T follicular helper cell (primary cell): ENCODE results near the gene ILF3.
A peak's percentile ranks its signal among the peaks of the same experiment; 100 is the strongest.
"Not testable (repeated sequence)": the region's sequence is repeated elsewhere in the genome, so short reads cannot be mapped to it uniquely, and the experiment has no call there.

Experiments
- DNase-seq: peaks from one replicate; pipeline ENCODE4 v3.0.0-alpha.2; 2020; ENCODE audit warnings: low read depth

Gene ILF3

DNA sequence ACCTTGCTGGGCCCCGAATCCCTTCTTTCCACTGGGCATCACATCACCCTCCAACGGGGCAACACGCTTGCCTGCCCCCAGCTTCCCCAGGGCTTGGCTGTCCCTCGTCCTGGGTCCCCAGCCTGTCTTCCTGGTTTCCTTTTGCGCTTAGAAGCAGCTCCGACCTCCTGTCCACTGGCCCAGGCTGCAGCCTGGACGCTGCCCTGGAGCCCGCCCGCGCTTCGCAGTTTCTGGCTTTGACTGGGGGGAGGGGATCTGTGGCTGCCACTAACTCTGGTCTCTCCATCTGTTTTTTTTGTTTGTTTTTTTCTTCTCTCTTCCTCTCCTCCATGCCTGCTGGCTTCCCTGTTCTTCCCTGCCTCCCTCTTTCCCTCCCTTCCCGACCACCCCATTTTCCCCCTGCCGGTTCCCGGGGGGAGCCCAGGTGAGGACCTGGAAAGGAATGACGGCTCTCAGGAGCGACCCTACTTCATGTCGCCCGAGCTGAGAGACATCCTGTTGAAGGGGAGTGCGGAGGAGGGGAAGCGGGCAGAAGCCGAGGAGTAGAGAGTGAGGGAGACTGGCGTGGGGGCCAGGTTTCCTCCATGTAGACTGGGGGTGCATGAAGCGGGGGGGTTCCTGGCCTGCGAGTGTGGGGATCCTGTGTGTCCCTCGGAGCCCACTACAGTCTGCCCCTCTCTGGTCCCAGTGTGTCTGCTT lies 11.5 kb upstream of the ILF3 start:
- no peak for DNase-seq

DNA sequence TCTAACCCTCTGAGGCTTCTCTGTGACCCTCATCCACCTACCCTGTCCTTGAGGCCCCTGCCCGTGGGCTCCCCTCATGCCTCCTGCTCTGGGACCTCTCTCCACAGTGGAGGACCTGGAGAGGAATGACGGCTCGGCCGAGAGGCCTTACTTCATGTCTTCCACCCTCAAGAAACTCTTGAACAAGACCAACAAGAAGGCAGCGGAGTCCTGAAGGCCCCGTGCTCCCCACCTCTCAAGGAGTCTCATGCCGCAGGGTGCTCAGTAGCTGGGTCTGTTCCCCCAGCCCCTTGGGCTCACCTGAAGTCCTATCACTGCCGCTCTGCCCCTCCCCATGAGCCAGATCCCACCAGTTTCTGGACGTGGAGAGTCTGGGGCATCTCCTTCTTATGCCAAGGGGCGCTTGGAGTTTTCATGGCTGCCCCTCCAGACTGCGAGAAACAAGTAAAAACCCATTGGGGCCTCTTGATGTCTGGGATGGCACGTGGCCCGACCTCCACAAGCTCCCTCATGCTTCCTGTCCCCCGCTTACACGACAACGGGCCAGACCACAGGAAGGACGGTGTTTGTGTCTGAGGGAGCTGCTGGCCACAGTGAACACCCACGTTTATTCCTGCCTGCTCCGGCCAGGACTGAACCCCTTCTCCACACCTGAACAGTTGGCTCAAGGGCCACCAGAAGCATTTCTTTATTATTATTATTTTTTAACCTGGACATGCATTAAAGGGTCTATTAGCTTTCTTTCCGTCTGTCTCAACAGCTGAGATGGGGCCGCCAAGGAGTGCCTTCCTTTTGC lies 10.8 kb upstream of the ILF3 start:
- no peak for DNase-seq

DNA sequence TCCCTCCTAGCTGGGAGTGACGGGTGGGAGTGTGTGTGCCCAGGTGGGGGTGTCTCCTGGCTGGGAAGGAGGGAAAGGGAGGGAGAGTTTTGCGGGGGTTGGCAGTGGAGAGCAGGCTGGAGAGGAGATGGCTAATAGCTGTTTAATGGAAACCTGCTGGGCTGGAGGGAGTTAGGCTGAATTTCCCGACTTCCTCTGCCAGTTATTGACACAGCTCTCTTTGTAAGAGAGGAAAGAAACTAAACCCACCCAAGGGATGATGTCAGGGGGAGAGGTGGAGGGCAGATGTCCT lies 10.2 kb upstream of the ILF3 start:
- DNase-seq, result no peak

DNA sequence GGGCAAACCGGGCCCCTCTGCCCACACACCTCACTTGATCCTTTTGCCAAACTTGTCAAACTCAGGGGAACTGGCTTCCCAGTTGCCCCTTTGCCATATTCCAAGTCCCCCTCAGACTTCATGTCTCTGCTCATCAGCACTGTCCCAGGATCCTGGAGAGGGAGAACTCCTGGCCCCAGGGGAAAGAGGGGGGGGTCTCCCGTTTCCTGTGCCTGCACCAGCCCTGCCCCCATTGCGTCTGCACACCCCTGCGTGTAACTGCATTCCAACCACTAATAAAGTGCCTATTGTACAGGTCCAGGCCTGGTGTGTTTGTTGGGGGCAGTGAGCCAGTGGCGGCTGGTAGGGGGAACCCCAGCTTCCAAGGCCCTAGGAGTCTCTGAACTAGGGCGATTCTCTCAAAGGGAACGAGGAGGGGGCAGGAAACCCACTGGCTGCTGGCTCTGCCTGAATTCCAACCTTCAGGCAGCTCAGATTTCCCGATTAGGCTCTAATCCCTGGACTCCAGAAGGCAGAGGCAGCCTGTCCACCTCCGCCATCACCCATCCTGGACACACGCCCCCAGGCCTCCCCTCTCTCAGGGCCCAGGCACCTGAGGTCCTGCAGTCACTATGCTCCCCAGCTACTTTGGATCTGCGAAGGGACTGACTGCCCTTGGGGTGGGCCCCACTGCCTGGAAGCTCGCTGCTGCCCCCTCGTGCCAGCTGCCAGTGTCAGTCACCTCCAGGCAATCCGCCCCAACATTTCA lies 9.7 kb upstream of the ILF3 start:
- DNase-seq, result peak; percentile 79

DNA sequence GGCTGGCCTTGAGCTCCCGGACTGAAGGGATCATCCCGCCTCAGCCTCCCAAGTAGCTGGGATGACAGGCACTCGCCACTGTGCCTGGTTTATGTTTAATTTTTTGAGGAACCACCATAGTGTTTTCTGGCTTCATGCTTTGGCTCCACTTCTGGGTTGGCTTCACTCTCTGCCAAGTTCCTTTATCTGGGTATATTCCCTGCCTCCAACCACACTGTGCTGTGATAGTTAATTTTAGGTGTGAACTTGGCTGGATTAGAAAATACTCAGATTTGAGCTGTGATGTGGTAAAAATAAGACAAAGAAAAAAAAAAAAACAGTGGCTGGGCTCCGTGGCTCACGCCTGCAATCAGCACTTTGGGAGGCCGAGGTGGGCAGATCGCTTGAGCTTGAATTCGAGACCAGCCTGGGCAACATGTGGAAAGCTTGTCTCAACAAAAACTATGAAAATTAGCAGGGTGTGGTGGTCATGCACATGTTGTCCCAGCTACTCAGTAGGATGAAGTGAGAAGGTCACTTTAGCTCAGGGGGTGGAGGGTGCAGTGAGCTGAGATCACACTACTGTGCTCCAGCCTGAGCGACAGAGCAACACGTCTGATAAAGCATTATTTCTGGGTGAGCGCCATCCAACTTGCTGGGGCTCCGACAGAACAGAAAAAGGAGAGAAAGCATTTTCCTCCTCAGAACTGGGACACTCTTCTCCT lies 7.5 kb upstream of the ILF3 start:
- DNase-seq, result no peak

DNA sequence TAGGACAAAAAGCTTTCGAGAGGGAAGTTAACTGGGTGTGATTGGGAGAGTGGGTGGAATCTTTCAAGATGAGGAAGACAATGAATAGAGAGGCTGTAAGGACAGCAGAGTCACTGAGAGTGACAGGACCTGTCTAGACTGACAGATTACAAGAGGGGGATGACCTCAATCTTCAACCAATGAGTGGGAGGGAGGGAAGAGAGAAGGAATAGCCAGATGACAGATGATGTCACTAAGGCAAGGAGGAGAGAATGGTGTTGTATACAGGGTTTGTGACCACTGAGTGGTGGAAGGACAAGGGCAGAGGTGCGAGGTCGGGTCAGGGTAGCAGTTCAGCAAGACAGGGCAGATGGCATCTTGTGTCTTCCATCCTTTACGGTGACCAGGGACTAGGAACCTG lies 5.8 kb upstream of the ILF3 start:
- DNase-seq, result no peak

DNA sequence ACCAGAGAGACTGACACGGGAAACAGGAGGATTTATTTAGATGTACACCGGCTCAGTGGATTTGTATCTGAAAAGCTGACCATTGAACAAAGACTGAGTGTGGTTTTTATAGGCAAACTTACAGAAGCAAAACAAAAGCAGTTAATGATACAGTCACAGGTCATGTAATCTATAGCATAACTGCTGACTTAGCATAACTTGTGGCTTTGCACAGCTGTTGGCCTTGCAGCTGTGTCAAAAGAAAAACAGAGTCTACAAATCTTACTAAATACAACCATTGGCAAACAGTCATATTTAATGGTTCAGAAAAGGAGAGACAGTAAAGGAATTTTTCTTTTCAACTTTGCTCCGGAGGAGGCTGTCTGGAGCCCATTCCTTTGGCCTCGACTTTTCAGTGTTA lies 2.3 kb upstream of the ILF3 start:
- DNase-seq, result no peak

DNA sequence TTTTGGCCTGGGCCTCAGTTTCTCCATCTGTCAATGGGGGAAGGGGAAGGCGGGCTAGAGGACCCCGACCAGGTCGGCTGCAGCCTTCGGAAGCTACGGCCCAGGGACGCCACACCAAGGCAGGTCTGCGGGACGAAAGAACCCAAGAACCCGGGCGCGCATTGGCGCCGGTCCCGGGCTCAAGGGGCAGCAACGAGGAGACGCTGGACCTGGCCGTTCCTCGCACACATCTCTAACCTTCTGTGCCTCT lies 739 bp upstream of the ILF3 start:
- DNase-seq, result no peak

DNA sequence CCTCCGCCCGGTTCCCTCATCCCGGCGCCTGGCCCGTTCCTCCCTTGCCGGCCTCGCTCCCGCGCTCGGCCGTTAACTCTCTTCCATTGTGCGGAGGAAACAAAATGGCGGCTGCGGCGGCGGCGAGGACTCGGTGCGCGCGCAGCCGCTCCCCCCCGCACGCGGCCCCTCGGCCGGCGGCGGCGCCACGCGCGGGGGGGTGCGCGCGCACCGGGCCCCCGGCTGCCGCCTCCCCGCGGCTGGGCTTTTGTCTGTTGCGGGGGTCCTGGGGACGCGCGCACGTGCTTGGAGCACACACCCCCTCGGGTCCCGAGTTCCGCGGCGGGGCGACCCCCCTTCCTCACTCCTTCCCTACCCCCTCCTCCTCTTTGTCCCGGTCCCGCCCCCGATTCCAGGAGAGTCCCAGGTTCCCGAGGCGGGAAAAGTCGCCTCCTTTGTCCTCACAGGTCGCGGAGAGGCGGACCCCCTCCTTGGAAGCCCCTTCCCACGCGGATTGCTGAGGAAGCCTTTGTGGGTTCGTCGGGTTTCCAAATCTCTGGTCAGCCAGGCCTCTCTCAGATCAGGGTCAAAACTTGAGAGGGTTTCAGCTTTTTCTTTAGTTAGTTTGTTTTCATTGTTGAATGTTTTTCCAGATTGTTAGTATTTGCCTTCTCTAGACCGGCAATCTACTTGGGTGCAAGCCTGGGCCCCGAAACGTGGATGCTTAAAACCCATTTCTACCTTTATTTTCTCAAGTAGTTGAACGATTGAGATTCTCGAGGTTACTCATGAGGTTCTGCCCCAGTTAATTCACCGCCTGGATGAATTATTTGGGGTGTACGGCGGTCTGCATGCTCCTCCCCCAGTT lies 687 bp downstream of the ILF3 start:
- peak; percentile 41 for DNase-seq

DNA sequence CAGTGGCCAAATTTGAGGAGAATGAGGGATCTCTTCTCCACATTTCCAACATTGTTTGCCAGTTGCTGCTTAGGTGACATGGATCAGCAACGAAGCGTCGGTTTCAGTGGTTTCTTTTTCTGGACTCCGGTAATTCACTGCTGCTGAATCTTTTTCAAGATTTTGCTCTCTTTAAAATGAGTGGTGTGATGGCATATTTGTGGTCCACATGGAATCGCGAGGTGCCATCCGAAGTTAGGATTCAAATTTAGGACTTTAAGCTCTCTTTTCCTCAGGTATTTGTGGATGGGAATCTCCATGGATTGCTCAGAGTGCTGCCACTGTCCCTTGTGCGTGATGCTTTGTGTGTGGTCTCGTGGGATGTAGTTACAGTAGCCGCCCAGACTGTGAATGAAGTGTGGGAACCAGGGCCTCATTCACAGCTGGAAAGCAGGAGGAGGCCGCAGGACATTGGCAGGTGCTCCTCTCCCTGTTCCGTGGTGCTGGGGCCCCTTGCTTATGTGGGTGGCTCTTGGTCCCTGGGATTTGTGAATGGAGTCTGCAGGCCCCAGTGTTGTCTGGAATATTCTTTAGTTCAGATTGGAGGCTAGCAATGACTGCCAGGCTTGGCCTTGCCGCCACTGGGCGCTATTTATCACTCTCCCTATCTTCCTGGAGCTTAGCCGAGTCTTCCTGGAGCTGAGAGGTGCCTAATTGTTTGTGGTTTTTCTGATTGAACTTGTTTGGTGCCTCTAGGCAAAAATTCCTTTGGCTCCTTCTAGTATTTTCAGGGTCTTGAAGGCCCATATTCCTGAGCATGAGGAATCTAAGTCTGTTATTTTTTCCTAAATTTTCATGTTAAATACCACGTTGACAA lies 1.5 kb downstream of the ILF3 start:
- no peak for DNase-seq

DNA sequence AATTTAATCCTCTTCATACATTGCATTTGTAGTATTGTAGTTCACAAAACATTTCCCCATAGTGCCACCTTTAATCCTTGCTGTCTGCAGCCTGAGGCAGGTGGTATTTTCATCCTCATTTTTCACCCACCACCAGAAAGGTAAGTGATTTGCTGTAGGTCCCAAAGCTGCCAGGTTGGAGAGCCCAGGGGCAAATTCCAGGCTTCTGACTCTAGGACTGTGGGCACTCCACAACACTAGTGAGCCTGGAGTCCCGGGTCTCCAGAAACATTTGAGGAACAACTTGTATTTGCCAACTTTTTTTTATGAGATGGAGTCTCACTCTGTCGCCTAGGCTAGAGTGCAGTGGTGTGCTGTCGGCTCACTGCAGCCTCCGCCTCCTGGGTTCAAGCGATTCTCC lies 6.2 kb downstream of the ILF3 start:
- no peak for DNase-seq

DNA sequence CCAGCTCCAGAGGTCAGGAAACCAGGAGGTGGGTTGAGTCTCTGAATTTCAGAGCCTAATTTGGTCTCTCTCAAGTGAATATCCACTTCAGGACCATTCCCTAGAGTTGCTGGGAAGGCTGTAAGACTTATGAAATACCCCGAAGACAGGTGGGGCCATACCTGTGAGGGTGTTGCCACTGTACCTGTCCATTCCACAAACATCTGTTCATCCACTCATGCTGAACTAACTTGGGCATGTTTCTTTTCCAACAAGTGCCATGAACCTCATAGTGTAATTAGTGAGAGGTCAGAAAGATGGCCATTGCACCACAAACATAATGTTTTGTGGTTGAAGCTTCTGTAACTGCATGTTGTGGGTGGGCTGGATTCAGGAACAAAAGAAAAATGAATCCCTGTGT lies 7.8 kb downstream of the ILF3 start:
- DNase-seq, result no peak

DNA sequence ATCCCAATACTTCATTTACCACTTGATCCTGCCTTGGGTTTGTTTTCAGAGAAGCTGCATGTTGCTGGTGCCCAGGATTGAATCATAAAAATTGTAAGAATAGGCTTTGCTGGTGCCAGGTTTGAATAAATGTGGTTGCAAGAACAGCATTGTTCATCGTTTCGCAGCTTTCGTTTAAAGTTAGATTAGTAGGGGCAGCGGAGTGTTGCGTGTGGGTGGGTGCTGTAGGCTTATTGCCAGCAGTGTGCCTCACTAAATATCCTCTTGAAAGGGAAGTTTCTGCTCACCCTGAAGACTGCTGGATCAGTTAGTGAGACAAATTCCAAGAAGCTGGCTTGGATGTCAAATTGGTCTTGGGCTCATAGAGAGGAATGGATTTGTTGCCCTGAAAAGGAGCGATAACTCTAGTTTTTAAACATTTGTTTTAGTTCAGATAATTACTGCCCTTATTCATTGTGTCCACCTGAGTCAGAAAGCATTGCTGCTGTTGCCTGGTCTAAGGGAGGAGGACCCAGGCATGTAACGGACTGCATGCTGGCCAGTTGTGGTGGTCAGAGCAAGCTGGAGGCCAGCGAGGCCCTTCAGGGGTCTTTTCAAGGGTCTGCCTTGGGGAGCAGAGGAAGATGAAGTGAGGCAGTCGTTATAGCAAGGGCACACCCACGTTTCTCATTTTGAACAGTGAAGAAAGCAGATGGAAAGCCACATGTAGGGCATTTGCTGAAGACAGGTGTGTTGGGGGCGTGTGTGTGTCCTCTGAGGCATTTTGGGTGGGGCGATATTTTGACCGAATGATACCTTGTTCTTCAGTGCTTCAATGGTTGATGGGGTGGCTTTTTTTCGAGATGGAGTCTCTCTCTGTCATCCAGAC lies 8.5 kb downstream of the ILF3 start:
- no peak for DNase-seq

DNA sequence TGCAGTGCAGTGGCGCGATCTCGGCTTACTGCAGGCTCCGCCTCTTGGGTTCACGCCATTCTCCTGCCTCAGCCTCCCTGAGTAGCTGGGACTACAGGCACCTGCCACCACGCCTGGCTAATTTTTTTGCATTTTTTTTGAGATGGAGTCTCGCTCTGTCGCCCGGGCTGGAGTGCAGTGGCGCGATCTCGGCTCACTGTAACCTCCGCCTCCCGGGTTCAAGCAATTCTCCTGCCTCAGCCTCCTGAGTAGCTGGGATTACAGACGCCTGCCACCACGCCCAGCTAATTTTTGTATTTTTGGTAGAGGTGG lies 9.1 kb downstream of the ILF3 start:
- DNase-seq, result not testable (repeated sequence)

DNA sequence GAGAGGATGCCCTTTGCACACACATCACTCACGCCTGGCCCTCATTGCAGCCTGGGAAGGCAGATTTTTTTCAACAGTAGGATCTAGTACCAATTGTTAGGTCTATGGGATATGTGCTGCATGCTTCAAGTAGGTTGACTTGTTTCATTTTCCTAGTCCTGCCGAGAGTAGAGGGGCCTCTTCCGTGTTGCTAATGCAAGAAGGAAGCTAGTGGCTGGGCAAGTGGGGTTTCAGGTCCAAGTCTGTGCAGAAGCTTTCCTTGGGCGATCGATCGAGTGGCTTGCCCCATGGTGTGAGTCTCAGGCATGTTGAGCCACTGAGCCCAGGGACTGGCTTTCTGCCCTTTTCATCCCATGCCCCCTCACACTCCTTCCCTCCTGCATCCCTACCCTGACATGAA lies 13.7 kb downstream of the ILF3 start:
- no peak for DNase-seq

DNA sequence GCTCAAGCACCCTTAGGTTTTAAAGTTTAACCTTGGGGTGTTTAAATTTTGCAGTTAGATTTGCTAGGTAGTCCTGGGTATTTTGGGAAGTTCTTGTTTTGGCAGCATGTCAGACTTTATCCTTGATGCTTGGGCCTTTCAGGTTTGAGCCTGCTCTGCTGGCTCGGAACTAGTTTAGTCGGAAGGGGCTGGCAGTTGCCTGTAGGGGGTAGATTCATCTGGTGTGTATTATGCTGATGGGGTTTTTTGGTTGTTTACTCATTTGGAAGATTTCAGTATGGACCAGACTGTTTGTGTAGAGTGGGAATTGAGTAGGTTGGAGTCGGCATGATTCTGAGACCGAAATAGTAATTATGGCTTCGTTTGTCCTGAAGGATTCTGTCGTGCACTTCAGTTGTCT lies 15.1 kb downstream of the ILF3 start:
- DNase-seq, result no peak

DNA sequence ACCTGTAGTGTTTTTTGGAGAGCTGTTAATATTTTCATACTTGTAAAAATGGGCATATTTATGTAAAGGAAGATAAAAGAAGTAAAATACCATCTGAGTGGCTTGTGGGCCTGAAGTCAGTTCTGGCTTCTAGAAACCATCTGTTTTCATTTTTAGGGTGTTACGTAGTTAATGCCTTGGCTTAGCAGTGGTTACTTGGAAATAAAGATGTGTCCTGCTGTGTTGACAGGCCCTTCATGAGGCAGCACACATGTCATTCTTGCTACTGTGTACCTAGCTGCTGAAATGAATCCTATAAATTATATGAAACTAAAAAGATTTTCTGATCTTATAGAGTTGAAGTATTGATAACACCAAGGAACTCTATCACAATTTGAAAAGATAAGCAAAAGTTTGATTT lies 16.0 kb downstream of the ILF3 start:
- no peak for DNase-seq

DNA sequence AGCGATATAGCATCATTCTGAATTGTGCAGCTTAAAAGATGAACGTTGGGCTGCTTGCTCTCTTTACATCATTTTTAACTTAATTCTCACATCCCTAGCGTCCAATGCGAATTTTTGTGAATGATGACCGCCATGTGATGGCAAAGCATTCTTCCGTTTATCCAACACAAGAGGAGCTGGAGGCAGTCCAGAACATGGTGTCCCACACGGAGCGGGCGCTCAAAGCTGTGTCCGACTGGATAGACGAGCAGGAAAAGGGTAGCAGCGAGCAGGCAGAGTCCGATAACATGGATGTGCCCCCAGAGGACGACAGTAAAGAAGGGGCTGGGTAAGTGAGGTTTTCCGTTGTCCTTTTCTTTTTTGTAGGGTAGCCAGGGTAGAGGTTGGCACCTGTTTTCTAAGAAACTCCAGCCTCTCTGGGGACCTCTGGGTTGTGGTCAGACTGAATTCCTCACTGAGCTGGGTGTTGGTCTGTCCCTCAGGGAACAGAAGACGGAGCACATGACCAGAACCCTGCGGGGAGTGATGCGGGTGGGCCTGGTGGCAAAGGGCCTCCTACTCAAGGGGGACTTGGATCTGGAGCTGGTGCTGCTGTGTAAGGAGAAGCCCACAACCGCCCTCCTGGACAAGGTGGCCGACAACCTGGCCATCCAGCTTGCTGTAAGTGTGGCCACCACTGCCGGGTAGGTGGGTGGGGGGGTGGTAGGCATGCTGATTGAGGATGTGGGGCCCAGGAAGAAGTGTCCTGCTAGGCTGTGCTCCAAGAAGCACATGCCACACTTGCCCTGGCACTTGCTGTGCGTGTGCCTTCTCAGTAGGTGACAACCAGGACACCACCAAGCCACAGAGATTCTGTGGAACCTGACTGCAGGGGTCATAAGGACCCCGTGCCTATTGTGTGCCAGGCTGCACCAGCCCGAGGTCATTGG lies 17.0 kb downstream of the ILF3 start:
- DNase-seq, result no peak

DNA sequence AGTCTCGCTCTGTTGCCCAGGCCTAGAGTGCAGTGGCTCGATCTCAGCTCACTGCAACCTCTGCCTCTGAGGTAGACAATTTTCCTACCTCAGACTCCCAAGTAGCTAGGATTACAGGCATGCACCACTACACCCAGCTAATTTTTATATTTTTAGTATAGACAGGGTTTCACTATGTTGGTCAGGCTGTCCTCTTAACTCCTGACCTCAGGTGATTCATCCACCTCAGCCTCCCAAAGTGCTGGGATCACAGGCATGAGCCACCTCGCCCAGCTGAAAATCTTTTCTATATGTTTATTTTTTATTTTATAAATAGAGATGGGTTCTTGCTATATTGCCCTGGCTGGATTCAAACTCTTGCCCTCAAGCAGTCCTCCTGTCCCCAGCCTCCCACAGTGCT lies 17.8 kb downstream of the ILF3 start:
- not testable (repeated sequence) for DNase-seq
